ENCODE measurements around the gene HAAO.

DNA sequence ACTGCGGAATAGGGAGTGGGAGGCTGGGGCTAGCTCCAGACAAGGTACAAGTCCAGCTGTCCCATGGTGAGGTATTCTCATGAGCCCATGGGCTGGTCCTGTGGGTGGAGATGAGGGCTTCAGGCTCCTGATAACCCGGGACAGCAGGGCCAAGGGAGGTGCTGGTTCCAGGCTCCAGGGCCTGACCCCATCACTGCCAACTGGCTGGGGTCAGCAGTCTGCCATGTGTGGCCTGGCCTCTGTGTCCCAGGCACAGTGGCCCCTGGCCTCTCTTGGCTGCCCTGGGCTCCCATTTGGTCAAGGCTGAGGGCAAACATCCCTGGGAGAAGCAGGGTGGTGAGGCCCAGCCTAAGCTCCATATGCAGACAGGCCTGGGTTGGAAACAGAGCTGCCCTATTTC, 27.5 kb downstream of the HAAO start:
- no peak for TF ChIP-seq EP300 (IDR thresholded peaks at IDR 0.05; ENCODE audit: borderline replicate concordance)
- no peak for TF ChIP-seq MAX (IDR thresholded peaks at IDR 0.05)
- TF ChIP-seq TCF12 (IDR thresholded peaks at IDR 0.05; ENCODE audit: low read depth): no peak
- no peak for TF ChIP-seq RAD21 (IDR thresholded peaks at IDR 0.05; ENCODE audit: low read depth)
- TF ChIP-seq REST (IDR thresholded peaks at IDR 0.05; ENCODE audit: low read depth): no peak
- no peak for TF ChIP-seq EGR1 (IDR thresholded peaks at IDR 0.05)
- TF ChIP-seq CEBPB (IDR thresholded peaks at IDR 0.05): no peak
- no peak for TF ChIP-seq CREB1 (IDR thresholded peaks at IDR 0.05; ENCODE audit: low read depth)
- no peak for TF ChIP-seq TAF1 (IDR thresholded peaks at IDR 0.05; ENCODE audit: low read depth)
- TF ChIP-seq TEAD4 (IDR thresholded peaks at IDR 0.05): no peak
- no peak for TF ChIP-seq YY1 (IDR thresholded peaks at IDR 0.05; ENCODE audit: low read depth)
- no peak for TF ChIP-seq NFIC (IDR thresholded peaks at IDR 0.05)
- TF ChIP-seq, protein P1, sequence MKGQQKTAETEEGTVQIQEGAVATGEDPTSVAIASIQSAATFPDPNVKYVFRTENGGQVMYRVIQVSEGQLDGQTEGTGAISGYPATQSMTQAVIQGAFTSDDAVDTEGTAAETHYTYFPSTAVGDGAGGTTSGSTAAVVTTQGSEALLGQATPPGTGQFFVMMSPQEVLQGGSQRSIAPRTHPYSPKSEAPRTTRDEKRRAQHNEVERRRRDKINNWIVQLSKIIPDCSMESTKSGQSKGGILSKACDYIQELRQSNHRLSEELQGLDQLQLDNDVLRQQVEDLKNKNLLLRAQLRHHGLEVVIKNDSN (IDR thresholded peaks at IDR 0.05): no peak
- TF ChIP-seq FOXM1 (IDR thresholded peaks at IDR 0.05; ENCODE audit: borderline replicate concordance, low read depth): no peak
